Occipital lobe (tissue), 2 donors: ENCODE results near the gene DNASE2. TPM values are rescaled to one million over a fixed set of nuclear protein-coding genes. Genes with fewer than 3 reads are reported as not detected.

Experiments
- DNase-seq: peaks from one replicate; lab custom pipeline; 2025; lab: John Stamatoyannopoulos, UW
- total RNA-seq: library from RNA; depleted of rRNA; stranded (reverse); fragments of >200 nt; gene quantifications from one replicate; pipeline ENCODE4 v1.2.3, GENCODE V29; 2014

Gene DNASE2
- total RNA-seq, 1 donor from 2014 or later: 4.5 TPM

DNA sequence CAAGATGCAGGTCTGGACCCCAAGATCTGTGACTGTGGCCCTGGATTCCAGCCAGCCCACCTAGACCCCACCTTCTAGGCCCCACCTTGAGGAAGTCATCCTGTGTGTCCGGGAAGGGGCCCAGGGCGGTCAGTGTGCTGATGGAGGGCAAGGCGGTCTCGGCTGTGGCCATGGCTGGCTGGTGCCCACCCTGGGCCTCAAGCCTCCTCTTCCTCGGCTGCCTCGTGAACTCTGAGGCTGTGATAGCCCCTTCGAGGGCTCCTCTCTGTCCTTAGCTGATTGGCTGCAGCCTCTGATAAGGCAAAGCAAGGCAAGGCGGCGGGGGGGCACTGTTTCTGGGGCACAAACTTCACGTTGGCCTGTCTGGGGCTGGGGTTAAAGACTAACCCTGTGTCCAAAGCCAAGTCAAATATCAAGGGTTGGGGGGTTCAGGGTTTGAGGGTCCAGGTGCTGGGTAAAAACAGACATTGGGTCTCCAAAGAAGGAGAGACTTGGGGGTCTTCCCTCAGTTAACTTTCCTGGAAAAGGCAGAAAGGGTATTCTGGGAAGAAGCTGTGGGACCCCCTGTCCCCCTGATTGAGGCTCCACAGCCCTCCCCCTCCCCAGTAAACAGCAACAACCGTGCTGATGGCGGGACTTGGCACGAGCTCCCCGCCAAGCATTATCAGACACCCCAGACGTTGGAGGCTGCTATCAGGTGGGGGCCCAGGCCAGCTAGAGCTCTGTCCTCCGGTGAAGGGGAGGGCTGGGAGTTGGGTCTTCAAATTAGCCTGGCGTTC, 5.9 kb upstream of the DNASE2 start, which contains the start of gene KLF1:
KLF1 (minus strand) TSS at position 233 of the 779 bp plus-strand sequence; CDS start at position 172, 61 bp downstream.
- DNase-seq: no peak

- DNase-seq: no peak
Measured at GRCh38 chr19:12886651-12886968, 5.4 kb upstream of the DNASE2 start.

GRCh38 chr19:12885749-12886650, 4.8 kb upstream of the DNASE2 start:
- no peak for DNase-seq

GRCh38 chr19:12884926-12885748, 3.9 kb upstream of the DNASE2 start:
- DNase-seq: no peak

DNA sequence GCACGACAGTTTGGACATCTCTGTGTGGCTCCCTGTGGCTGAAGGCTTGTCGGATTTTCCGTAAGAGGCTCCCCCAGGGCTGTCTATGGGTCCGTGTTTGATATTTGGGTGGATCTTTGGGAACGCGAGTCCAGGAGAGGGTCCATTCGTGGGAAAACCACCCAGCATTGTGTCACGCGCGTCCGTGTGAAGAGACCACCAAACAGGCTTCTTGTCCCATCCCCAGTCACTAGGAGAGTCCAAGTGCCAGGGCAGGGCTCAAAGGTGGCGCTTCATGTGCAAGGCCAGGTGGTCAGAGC, 3.3 kb upstream of the DNASE2 start:
- DNase-seq: no peak

DNA sequence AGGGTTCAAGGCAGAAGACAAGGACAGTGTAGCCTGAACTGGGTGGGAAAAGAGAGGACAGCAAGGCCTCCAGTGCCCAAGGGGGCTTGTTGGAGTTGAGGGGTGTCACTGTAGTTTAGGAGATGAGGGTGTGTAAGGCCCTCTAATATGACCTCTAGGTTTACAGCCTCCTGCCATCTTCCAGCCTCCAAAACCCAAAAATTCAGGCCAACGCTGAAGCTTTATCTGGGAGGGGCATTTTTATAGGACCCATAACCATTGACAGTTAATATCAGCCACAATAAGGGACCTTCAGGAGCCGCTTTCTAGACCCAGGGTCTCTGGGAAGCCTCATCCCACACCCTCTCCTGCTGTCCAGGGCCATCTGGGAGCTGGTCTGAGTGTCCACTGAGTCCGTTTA, 3.0 kb upstream of the DNASE2 start:
- DNase-seq: no peak

- DNase-seq: no peak
Measured at GRCh38 chr19:12882589-12882988, 1.3 kb upstream of the DNASE2 start.

- DNase-seq: no peak
Measured at GRCh38 chr19:12880551-12881171, 588 bp downstream of the DNASE2 start.

- DNase-seq: no peak
Measured at GRCh38 chr19:12875086-12875485, 6.2 kb downstream of the DNASE2 start.

DNA sequence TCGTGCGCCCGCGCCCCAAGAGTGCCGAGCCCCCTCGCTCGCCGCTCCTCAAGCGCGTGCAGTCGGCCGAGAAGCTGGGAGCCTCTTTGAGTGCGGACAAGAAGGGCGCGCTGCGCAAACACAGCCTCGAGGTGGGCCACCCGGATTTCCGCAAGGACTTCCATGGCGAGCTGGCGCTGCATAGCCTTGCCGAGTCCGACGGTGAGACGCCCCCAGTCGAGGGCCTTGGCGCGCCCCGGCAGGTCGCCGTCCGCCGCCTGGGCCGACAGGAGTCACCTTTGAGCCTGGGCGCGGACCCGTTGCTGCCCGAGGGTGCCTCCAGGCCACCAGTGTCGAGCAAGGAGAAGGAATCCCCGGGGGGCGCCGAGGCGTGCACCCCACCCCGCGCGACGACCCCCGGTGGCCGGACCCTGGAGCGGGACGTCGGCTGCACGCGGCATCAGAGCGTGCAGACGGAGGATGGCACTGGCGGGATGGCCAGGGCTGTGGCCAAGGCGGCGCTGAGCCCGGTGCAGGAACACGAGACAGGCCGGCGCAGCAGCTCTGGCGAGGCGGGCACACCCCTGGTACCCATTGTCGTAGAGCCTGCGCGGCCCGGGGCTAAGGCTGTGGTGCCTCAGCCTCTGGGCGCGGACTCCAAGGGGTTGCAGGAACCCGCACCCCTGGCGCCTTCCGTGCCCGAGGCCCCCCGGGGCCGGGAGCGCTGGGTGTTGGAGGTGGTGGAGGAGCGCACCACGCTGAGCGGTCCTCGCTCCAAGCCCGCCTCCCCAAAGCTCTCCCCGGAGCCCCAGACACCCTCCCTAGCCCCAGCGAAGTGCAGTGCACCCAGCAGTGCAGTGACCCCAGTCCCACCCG, 7.1 kb downstream of the DNASE2 start:
- no peak for DNase-seq

DNA sequence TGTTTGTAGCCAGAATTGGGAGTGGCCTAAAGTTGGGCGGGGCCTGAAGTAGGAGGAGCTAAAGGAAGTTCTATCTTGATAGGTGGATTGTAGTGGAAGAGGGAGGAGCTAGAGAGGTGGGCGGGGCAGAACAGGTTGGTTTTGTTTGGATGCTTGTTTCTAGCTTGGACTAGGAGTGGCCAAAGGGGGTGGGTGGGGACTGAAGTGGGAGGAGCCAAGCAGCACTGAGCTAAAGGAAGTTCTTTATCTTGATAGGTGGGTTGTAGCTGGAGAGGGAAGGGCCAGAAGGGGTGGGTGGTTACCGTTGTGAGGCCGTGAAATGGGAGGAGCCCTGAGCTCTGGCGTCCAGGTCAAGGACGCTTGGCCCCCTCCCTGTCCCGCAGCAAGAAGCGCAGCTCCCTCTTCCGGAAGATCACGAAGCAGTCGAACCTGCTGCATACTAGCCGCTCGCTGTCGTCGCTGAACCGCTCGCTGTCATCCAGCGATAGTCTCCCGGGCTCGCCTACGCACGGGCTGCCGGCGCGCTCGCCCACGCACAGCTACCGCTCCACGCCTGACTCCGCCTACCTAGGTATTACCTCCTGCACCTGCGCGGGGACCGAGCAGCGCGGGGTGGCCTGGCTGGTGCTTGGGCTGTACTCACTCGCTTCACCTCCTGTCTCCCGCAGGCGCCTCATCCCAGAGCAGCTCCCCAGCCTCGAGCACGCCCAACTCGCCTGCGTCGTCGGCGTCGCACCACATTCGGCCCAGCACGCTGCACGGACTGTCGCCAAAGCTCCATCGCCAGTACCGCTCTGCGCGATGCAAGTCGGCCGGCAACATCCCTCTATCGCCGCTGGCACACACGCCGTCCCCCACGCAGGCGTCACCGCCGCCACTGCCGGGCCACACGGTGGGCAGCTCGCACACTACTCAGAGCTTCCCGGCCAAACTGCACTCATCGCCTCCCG, 8.0 kb downstream of the DNASE2 start:
- no peak for DNase-seq

GRCh38 chr19:12872255-12872654, 9.0 kb downstream of the DNASE2 start:
- no peak for DNase-seq

- no peak for DNase-seq
Measured at GRCh38 chr19:12871681-12872080, 9.6 kb downstream of the DNASE2 start.

GRCh38 chr19:12868540-12869112, 12.6 kb downstream of the DNASE2 start:
- no peak for DNase-seq

DNA sequence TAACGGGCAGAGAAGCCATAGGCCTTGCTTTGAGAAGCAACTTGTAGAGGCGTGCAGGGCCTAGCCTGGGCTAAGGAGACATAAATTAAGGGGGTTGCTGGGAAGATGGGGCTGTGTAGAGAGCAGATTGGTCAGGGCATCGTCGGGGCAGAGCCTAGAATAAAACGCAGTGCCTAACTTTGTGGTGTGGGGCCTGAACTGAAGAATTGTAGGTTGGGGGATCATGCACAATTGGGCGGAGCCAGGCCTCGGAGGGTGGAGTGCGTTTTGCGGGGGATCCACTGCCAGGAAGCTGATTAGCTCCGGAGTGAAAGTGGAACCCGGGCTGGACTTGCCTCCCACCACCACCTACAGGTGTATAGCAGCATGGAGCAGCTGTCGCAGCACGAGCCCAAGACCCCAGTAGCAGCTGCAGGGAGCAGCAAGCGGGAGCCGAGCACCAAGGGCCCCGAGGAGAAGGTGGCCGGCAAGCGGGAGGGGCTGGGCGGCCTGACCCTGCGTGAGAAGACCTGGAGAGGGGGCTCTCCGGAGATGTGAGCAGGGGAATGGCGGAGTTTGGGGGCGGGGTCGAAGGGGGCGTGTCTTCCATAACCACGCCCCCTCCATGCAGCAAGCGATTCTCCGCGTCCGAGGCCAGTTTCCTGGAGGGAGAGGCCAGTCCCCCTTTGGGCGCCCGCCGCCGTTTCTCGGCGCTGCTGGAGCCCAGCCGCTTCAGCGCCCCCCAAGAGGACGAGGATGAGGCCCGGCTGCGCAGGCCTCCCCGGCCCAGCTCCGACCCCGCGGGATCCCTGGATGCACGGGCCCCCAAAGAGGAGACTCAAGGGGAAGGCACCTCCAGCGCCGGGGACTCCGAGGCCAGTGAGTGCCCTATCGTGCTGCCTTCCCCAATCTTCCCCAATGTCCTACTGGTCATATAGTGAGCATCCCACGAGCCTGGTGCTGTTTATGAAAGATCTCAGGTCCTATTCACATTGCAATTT, 13.8 kb downstream of the DNASE2 start:
- DNase-seq: no peak

- DNase-seq: no peak
Measured at GRCh38 chr19:12866416-12867119, 14.7 kb downstream of the DNASE2 start.

DNA sequence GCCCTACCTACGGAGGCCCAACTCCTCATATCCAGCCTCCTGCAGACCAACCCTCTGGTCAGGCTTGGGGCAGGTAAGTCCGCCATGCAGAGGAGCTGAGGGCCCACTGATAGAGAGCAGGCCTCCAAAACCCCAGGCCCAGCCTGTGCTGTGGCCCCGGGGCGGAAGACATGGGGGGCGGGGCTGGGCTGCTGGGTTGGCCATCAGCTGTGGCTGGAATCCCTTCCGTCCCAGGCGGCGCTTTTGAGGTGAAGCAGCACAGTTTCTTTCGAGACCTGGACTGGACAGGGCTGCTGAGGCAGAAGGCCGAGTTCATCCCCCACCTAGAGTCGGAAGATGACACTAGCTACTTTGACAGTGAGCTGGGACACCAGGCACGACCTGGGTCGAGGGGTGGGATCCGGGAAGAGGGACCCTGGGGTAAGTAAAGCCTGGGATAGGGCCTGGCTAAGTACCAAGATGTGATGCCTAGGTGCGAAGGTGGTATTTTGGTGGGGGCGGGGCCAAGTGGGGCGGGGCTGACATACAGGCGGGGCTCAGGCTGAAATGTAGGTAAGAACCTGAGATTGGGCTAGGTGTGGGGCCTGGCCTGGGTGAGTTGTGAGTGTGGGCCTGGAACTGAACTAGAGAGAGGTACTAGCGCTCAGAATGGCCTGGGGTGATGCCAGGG, 15.4 kb downstream of the DNASE2 start:
- DNase-seq: no peak
